HG02763 (cell line): ENCODE results near the gene STX10.

ENCODE experiments used
- ATAC-seq: cut with Tn5 transposase; IDR thresholded peaks from one replicate; pipeline ENCODE4 v1.9.1; 2021; ENCODE audit warnings: mild to moderate bottlenecking, moderate library complexity; ENCODE audit not compliant: unreplicated experiment

Gene STX10

GRCh38 chr19:13101590-13102415, 48.4 kb downstream of the STX10 start:
- no peak for ATAC-seq

GRCh38 chr19:13100841-13101589, 49.2 kb downstream of the STX10 start:
- ATAC-seq = no peak

DNA sequence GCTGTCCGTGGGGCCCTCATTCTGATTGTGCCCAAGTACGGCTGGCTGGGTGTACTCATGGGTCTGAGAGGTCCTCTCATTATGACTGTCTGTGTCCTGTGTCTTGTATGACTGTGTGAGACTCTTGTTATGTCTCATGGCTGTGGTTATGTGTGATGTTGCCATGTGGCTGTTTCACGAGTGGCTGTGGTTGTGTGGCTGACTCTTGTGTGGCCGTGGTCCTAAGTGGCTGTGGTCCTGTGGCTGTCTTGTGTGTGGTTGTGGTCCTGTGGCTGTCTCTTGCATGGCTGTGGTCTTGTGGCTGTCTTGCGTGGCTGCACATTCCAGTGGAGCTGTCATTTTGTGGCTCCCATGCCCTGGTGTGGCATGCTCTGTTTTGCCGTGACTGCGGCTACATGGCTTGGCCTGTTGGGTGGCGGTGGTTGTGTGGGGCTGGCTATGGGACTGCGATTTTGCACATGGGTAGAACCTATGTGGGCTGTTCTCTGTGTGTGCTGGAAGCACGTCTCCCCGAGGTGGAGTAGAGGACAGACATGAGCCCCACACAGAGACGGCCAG, 50.1 kb downstream of the STX10 start:
- no peak for ATAC-seq

GRCh38 chr19:13099073-13099999, 50.8 kb downstream of the STX10 start:
- no peak for ATAC-seq

- ATAC-seq = no peak
Observed at GRCh38 chr19:13098277-13099072, 51.7 kb downstream of the STX10 start.

DNA sequence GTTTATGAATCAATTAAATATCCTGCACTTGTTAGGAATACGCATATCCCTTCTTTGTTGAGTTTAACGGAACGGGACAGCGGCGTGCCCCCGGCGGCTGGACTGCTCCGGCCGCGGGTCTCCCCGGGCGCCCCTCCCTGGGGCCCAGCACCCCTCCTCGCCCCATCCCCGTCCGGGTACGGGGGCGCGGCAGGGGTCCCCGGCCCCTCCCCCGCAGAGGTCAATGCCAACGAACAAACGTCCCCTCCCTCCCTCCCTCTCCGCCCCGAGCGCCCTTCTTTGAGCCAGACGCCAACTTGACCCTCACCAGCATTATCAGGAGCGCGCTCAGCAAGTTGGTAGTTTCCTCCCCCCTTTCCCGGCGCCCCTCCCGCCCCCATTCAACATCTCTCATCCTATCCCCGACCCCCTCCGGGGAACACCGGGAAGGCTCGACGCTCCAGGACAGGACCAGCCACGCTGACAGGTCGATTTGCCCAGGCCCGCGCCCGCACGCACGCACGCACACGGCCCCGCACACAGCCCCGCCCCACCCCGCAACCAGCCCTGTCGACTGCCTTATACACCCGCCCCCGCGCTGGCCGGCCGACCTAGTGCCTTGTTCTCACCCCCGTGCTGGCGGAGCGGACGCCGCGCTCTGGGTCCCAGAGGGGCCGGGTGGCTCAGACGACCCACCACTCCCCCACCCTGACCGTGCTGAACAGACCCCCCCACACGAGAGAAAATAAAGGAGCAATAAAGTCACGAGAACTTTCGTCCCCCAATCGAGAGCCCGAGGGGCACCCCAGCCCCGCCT, 52.5 kb downstream of the STX10 start:
- ATAC-seq = no peak

- ATAC-seq = no peak
Observed at GRCh38 chr19:13097033-13097462, 53.1 kb downstream of the STX10 start.

DNA sequence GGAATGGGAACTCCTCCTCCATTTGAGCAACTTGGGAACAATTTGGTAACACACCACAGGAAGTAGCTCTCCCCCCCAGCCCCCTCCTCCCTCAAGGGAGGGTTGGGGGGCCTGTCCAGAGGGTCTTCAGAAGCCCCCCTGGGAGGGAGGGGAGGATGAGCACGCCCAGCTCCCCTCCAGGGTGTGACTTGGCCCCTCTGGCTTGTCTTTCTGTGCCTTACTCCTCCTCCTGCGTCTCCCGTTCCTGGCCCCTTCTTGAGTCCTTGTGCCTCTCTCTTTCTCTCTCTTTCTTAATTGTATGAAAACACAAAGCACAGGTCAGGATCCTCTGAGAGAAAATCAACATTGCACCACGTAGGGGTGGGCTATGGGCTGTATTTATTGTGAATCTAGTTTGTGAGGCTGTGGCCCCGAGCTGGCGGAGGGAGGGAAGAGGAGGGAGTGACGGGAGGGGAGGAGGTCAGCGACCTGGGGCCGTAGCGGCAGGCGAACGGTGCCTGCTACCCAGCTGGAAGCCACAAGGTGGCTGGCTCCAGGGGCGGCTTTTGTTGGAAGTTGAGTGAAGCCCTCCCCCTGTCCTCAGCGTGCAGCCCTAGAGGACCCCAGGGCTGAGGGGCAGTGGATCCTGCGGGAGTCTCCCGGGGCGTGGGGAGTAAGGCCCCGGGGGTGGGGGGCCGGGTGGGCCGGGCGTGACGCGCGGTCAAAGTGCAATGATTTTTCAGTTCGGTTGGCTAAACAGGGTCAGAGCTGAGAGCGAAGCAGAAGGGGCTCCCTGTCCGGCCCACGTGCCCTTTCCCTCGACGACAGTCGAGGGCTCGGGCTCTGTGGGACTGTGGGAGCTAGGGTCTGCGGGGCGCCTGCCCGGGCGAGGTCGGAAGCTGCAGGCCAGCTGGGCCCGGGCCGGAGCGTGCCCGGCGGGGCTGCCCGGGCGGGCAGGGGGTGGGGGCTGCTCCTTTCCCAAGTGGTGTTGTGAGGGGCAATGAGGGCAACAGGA, 53.9 kb downstream of the STX10 start:
- no peak for ATAC-seq

GRCh38 chr19:13095393-13095784, 54.8 kb downstream of the STX10 start:
- ATAC-seq = no peak

- ATAC-seq = no peak
Observed at GRCh38 chr19:13094771-13095392, 55.3 kb downstream of the STX10 start.

GRCh38 chr19:13094106-13094504, 56.1 kb downstream of the STX10 start:
- no peak for ATAC-seq
